ENCODE data around the gene CRYGB. TPM values are rescaled to one million over a fixed set of nuclear protein-coding genes. Genes with fewer than 3 reads are reported as not detected.

Gene CRYGB
- total RNA-seq, 1 experiment from 2014 or later = 0.87 TPM

- CTCF ChIA-PET = interaction anchor here (0.9 to 1.4 kb wide), 3 partner anchors 12 to 92 kb away, joined by 3 to 10 read pairs (median 3); partner anchors contain the start of gene IDH1
- no peaks in the 10 kb centered on the region for H3K9me3 Mint-ChIP-seq
- H3K36me3 Mint-ChIP-seq = no peaks in the 10 kb centered on the region
- H3K27ac Mint-ChIP-seq = no peak within 1 kb of the TSS
- no peak within 1 kb of the TSS for H3K4me3 Mint-ChIP-seq
- peaks cover 12% of the 10 kb centered on the region for H3K4me1 Mint-ChIP-seq
- DNase-seq (ENCODE audit: low spot score) (no peak), ATAC-seq (no peak)
- POLR2A ChIA-PET = no interaction called here
- no peaks in the 10 kb centered on the region for H3K27me3 Mint-ChIP-seq (ENCODE audit: low read depth)
- TF ChIP-seq EMX1 (CRISPR knock-in tag; IDR thresholded peaks at IDR 0.05) (no peak), ZNF281 (CRISPR knock-in tag; IDR thresholded peaks at IDR 0.05) (no peak), ZNF532 (CRISPR knock-in tag; IDR thresholded peaks at IDR 0.05; ENCODE audit: borderline replicate concordance) (no peak), PRRX2 (CRISPR knock-in tag; IDR thresholded peaks at IDR 0.05) (no peak), E2F4 (CRISPR knock-in tag; IDR thresholded peaks at IDR 0.05; ENCODE audit: borderline replicate concordance, low read depth) (no peak), USF2 (CRISPR knock-in tag; IDR thresholded peaks at IDR 0.05) (no peak), MXD4 (CRISPR knock-in tag; IDR thresholded peaks at IDR 0.05; ENCODE audit: borderline replicate concordance) (no peak), MLX (CRISPR knock-in tag; IDR thresholded peaks at IDR 0.05) (no peak), FOXP1 (CRISPR knock-in tag; IDR thresholded peaks at IDR 0.05; ENCODE audit: borderline replicate concordance) (no peak)
These were observed 17.5 kb upstream of the CRYGB start, which contains the start of gene CRYGA for GRCh38 chr2:208163489-208163888. TSS of gene CRYGA (minus strand) at chr2:208163589. CDS start at chr2:208163556, 33 bp downstream.

GRCh38 chr2:208156439-208156838 is 10.5 kb upstream of the CRYGB start:
- DNase-seq (ENCODE audit: low spot score) = no peak
- no peak overlapping the region for H3K27ac Mint-ChIP-seq
- H3K27me3 Mint-ChIP-seq (ENCODE audit: low read depth) = no peaks in the 10 kb centered on the region; the same call in 1 of the 2 replicates
- no peak for TF ChIP-seq SOX15 (CRISPR knock-in tag; IDR thresholded peaks at IDR 0.05)
- H3K4me3 Mint-ChIP-seq = no peak overlapping the region
- H3K9me3 Mint-ChIP-seq = peaks cover 23% of the 10 kb centered on the region
- ChIA-PET POLR2A (interaction anchor here (1.3 kb wide), 1 partner anchor 98 kb away, joined by 3 read pairs; the partner anchor contains the start of gene IDH1), CTCF (interaction anchor here (0.6 to 1.3 kb wide), 2 partner anchors 98 to 819 kb away, joined by 3 to 5 read pairs; partner anchors contain the start of gene IDH1)
- no peaks in the 10 kb centered on the region for H3K4me1 Mint-ChIP-seq
- ATAC-seq = no peak
- H3K36me3 Mint-ChIP-seq = peaks cover 7% of the 10 kb centered on the region

- H3K36me3 Mint-ChIP-seq = peaks cover 11% of the 10 kb centered on the region
- no peaks in the 10 kb centered on the region; the same call in 1 of the 2 replicates for H3K27me3 Mint-ChIP-seq (ENCODE audit: low read depth)
- DNase-seq (ENCODE audit: low spot score) (no peak), ATAC-seq (no peak)
- H3K4me1 Mint-ChIP-seq = peaks cover 6% of the 10 kb centered on the region
- no peak overlapping the region for H3K27ac Mint-ChIP-seq
- H3K9me3 Mint-ChIP-seq = peaks cover 36% of the 10 kb centered on the region
- ChIA-PET POLR2A (no interaction called here), CTCF (interaction anchor here (1.1 kb wide), 1 partner anchor 22 kb away, joined by 5 read pairs; no protein-coding TSS in a partner anchor)
- no peak overlapping the region for H3K4me3 Mint-ChIP-seq
- no peak for TF ChIP-seq ATF1 (CRISPR knock-in tag; IDR thresholded peaks at IDR 0.05)
- TF ChIP-seq ZNF317 (CRISPR knock-in tag; IDR thresholded peaks at IDR 0.05; ENCODE audit: borderline replicate concordance, low read depth) = no peak
- no peak for TF ChIP-seq RORB (CRISPR knock-in tag; IDR thresholded peaks at IDR 0.05)
- no peak for TF ChIP-seq SP1 (CRISPR knock-in tag; conservative IDR thresholded peaks at IDR 0.05)
- TF ChIP-seq CTCF (IDR thresholded peaks at IDR 0.05) = no peak
- TF ChIP-seq SMAD4 (CRISPR knock-in tag; IDR thresholded peaks at IDR 0.05) = no peak
- TF ChIP-seq IRF1 (CRISPR knock-in tag; IDR thresholded peaks at IDR 0.05) = no peak
- TF ChIP-seq EMX1 (CRISPR knock-in tag; IDR thresholded peaks at IDR 0.05) = no peak
- TF ChIP-seq TEAD4 (CRISPR knock-in tag; IDR thresholded peaks at IDR 0.05) = no peak
- TF ChIP-seq MXD4 (CRISPR knock-in tag; IDR thresholded peaks at IDR 0.05; ENCODE audit: borderline replicate concordance) = no peak
- TF ChIP-seq GABPB1 (CRISPR knock-in tag; IDR thresholded peaks at IDR 0.05) = no peak
- no peak for TF ChIP-seq SMAD3 (CRISPR knock-in tag; IDR thresholded peaks at IDR 0.05; ENCODE audit: borderline replicate concordance)
These were observed 7.2 kb upstream of the CRYGB start for GRCh38 chr2:208153156-208153555.
